Stimulated activated CD8-positive, alpha-beta memory T cell treated with anti-CD3 and anti-CD28 coated beads, Interleukin-15, amount 100 ng/mL, for 48 hours (primary cell): ENCODE data around the gene DCC.

Source experiments
- DNase-seq, 2 donors: peaks; one replicate each; pipeline ENCODE4 v3.0.0-alpha.2; 2020; ENCODE audit warnings: low read depth in 2 of 2

Gene DCC

GRCh38 chr18:53070788-53071187 is 730.8 kb downstream of the DCC start:
- DNase-seq, result no peak

- no peak for DNase-seq
Observed at GRCh38 chr18:53080687-53081086, 740.7 kb downstream of the DCC start.

GRCh38 chr18:53093636-53094035 is 753.6 kb downstream of the DCC start:
- DNase-seq, result no peak

DNA sequence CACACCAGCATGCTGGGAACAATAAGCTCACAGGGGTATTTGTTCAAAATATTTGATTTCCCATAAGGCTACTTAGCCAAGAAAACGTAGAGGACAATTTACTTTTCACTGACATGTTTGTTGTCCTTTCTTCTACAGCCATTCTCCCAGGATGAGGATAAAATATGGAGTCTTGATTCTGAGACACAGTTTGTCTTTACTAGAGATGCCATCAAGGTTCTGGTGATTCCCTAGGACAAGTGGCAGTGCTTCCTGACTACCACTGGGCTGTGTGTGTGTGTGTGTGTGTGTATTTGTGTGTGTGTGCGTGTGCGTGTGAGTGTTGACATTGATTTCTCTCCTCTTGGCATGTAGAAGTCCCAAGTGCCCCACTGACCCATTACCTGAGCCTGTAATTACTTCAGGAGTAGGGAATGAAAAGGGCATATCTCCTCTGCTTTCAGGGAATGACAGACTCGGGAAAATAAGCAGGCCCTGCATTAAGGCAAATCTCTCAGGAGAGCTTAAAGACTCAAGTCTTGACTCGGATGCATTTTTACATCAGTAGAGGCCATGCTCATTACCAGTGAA is 761.6 kb downstream of the DCC start:
- DNase-seq, result no peak

- no peak for DNase-seq
Observed at GRCh38 chr18:53114441-53114840, 774.4 kb downstream of the DCC start.

DNA sequence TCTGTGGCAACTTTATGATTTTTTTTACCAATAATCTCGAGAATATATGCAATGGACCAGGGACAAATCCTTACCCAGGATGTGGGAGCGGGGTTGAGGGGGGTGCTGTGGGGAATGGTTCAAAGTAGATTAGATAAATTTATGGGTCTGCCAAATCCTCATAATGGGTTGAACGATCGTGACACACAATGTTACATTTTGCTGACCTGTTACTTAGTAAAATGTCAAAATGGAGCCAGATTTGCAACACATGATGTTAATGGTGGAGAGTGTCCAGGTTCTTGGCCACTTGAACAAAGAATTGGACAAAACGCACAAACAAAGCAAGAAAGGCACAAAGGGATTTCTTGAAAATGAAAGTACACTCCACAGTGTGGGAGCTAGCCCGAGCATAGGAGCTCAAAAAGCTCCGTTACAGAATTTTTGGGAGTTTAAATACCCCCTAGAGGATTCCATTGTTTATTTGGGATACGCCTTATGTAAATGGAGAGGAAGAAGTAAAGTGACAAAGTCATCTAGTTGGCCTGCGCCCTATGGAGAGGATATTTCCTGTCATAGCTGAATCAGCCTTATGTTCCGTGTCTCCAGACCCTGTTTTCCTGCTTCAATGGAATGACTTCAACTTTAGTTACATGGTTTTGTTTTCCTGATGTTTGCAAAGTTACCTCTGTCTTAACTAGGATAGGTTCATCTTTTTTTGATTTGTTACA is 776.0 kb downstream of the DCC start:
- no peak for DNase-seq

GRCh38 chr18:53117851-53118250 is 777.9 kb downstream of the DCC start:
- no peak for DNase-seq

DNA sequence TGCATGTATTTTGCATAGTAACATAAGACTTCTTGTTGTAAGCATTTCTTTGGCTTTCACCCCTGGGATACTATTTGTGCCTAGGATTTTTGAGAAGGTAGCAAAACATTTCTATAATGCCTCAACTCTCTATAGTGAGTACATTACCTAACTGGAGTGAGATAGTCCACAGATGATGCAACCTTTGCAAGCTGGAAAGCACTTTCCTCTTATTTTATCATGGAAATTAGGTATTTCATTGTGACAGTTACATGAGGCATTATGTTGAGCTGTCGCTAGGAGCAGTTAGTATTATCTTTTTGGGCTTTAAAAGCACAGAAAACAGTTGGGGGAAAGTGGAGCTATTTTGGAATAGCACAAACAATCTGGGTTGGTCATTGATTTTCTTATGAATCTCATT is 786.2 kb downstream of the DCC start:
- DNase-seq, result no peak

GRCh38 chr18:53131001-53131400 is 791.0 kb downstream of the DCC start:
- DNase-seq, result no peak

- no peak for DNase-seq
Observed at GRCh38 chr18:53134711-53135110, 794.7 kb downstream of the DCC start.

GRCh38 chr18:53135654-53136053 is 795.7 kb downstream of the DCC start:
- DNase-seq, result no peak

- no peak for DNase-seq
Observed at GRCh38 chr18:53139746-53140500, 799.9 kb downstream of the DCC start.

DNA sequence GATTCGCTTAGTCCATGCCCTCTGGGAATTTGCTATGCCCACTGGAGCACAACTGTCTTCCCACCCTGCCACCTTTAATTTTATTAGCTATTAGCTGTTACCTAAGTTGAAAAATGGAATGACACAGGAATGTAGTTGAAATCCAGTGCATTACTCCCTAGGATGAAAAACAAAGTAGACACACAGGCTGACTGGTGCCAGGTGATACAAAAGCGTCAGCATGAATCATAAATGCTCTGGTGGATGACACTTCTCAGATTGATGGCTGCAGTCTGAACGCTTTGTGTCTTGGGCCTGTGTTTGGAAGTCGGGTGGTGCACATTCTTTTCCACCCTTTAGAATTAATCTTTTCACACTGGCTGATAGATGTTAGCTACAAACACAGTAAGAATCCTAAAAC is 802.0 kb downstream of the DCC start:
- DNase-seq, result no peak

- no peak for DNase-seq
Observed at GRCh38 chr18:53147472-53147871, 807.5 kb downstream of the DCC start.

- DNase-seq, result no peak
Observed at GRCh38 chr18:53148123-53148522, 808.1 kb downstream of the DCC start.

DNA sequence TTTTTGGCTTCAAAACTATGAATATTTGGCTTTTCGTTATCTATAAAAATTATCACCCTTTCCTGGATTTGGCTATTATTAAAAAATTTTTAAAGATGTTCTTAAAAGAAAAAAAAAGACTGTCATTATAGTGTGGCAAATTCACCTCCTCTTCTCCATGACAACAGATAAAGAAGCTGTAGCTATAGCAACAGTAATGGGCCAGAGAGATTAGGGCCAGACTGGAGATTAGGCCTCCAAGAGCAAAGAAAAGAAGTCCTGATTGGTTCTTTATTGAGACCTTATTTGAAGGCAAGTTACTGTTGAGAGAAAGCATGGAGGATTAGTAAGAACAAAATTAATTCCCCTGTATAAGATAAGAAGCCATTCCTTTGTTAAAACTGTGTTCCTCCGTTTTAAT is 812.5 kb downstream of the DCC start:
- DNase-seq, result no peak

DNA sequence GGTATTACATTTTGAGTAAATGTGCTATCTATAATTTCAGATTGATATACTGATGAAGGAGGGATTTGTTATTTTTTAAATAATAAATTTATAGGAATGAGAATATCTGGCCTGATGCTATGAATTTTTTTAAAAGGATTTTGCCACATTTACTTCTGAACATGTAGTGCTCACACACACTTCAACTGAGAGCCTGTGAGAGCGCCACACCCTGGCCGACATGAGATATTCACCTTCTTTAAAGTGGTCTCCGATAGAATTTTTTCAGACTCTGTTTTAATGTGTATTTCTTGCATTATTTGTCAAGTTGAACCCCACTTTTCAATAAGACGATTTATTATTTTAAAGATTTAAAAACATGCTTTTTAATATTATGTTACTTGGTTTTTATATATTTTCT is 813.3 kb downstream of the DCC start:
- no peak for DNase-seq

DNA sequence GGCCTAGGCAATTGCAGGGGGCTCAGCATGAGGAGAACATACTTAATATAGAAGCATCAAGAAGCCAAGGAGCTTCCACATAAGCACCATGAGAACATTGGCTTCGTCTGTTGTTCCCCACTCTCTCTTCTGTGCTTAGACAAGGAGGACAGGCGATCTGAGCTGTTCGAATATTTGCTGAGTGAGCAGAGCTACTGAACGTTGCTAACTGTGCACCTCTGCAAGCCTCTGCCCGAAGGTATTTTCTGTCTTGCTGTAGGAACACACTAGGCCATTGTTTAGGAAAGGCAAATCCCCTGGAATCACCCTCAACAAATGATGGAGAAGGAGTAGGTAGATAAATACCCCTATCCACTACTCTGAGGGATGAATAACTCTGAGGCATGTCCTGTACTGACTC is 813.8 kb downstream of the DCC start:
- no peak for DNase-seq

DNA sequence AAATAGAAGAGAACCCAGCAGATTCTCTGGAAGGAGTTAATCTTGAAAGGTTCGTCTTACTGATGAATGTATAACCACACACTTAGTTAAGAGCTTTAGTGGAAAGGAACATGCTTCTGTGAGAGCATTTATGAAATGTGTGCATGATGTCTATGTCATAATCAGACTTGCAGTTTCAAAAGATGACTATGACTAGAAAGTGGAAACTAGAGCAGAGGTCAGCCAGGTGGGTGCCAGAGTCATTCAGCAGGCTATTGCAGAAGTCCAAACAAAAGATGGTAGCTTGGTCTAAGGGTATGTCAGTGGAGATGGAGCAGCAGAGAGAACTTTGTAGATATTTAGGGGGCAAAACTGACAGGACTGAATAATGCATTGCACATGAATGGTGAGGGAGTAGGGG is 825.8 kb downstream of the DCC start:
- DNase-seq, result no peak

- DNase-seq, result no peak
Observed at GRCh38 chr18:53169346-53169745, 829.3 kb downstream of the DCC start.

- DNase-seq, result no peak
Observed at GRCh38 chr18:53191634-53192033, 851.6 kb downstream of the DCC start.

- DNase-seq, result no peak
Observed at GRCh38 chr18:53193870-53194269, 853.9 kb downstream of the DCC start.

DNA sequence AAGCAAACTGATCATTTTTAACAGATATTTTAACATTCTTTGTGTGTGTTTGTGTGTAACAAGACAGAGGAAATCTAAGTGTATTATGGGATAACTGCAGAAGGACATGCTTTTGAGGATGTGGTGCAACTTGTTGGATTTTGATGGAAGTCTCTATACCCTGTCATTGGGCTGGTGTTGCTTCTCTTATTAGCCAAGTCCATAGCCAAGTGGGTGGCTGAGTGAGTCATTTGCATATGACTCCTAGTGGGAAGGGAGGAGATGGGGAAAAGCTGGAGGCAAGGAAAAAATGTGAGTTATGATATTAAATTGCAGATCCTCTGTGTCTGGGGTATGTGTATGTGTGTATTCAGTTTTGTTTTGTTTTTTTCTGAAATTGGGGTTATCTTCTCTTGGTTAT is 879.9 kb downstream of the DCC start:
- DNase-seq, result no peak
